CD14-positive monocyte (primary cell): ENCODE results near the gene TNNT2. TPM values are rescaled to one million over a fixed set of nuclear protein-coding genes. Genes with fewer than 3 reads are reported as not detected.

Source experiments
- DNase-seq, 3 donors: peaks; one replicate each; pipeline ENCODE4 v3.0.0-alpha.2; 2011 to 2022
- H2AFZ ChIP-seq: 2 replicates; pipeline ENCODE4 v1.6.0; 2012; ENCODE audit warnings: mild to moderate bottlenecking, low read depth, low read length, inconsistent platforms; ENCODE audit not compliant: insufficient read depth, poor library complexity, severe bottlenecking
- H3K27ac ChIP-seq, 2 donors: 1 replicate in 1 of 2; 2 replicates in 1 of 2; pipeline ENCODE4 v1.5.1; 2012 to 2013; ENCODE audit warnings: low read length in 2 of 2, control low read depth in 1 of 2, inconsistent platforms in 1 of 2, low read depth in 1 of 2, mild to moderate bottlenecking in 1 of 2
- H3K27me3 ChIP-seq, 2 donors: one replicate each; pipeline versions ENCODE4 v1.6.0 to v1.6.1; 2011 to 2013; ENCODE audit warnings: low read length in 2 of 2; ENCODE audit not compliant: control insufficient read depth in 2 of 2, insufficient read depth in 2 of 2
- H3K36me3 ChIP-seq, 2 donors: replicated peaks in 1 of 2; 1 replicate in 1 of 2; 2 replicates in 1 of 2; pipeline versions ENCODE4 v1.5.1 to v1.6.1; 2012 to 2013; ENCODE audit warnings: low read length in 2 of 2, control low read depth in 1 of 2, inconsistent platforms in 1 of 2, mild to moderate bottlenecking in 1 of 2; ENCODE audit not compliant: insufficient read depth in 2 of 2, control insufficient read depth in 1 of 2
- H3K4me1 ChIP-seq, 2 donors: 1 replicate in 1 of 2; 2 replicates in 1 of 2; pipeline versions ENCODE4 v1.5.1 to v1.6.1; 2012 to 2013; ENCODE audit warnings: low read length in 2 of 2, control low read depth in 1 of 2, inconsistent platforms in 1 of 2, mild to moderate bottlenecking in 1 of 2, moderate library complexity in 1 of 2; ENCODE audit not compliant: insufficient read depth in 2 of 2, control insufficient read depth in 1 of 2
- H3K4me2 ChIP-seq: replicated peaks from 2 replicates; pipeline ENCODE3; 2012; ENCODE audit warnings: low read length, moderate library complexity, mild to moderate bottlenecking; ENCODE audit not compliant: poor library complexity, severe bottlenecking; ENCODE audit errors: extremely low read depth
- H3K4me3 ChIP-seq, 3 experiments: fragments of 200-600 bp in 1 of 3; sonication (generic) in 1 of 3; replicated peaks in 1 of 3; 1 replicate in 2 of 3; 2 replicates in 1 of 3; pipeline ENCODE4 v1.5.1; 2011 to 2013; ENCODE audit warnings: low read length in 3 of 3, mild to moderate bottlenecking in 3 of 3, control low read depth in 2 of 3, low read depth in 2 of 3, inconsistent platforms in 1 of 3, moderate library complexity in 1 of 3
- H3K79me2 ChIP-seq: 2 replicates; pipeline ENCODE4 v1.6.0; 2012; ENCODE audit warnings: mild to moderate bottlenecking, control low read depth, inconsistent platforms, low read length, moderate library complexity; ENCODE audit not compliant: insufficient read depth
- H3K9ac ChIP-seq: 2 replicates; pipeline ENCODE4 v1.6.0; 2017; ENCODE audit warnings: low read length, mild to moderate bottlenecking; ENCODE audit not compliant: insufficient read depth, poor library complexity, severe bottlenecking
- H3K9me3 ChIP-seq, 2 donors: replicated peaks in 1 of 2; 1 replicate in 1 of 2; 2 replicates in 1 of 2; pipeline versions ENCODE4 v1.5.1 to v1.6.1; 2012 to 2013; ENCODE audit warnings: low read length in 2 of 2, control low read depth in 1 of 2; ENCODE audit not compliant: control insufficient read depth in 1 of 2, insufficient read depth in 1 of 2
- H4K20me1 ChIP-seq: 2 replicates; pipeline ENCODE4 v1.6.0; 2012; ENCODE audit warnings: mild to moderate bottlenecking, low read length, control low read depth, moderate library complexity; ENCODE audit not compliant: insufficient read depth
- H3K27ac Mint-ChIP-seq, 7 donors: one replicate each; pipeline ENCODE4 v1.8.0; 2020; ENCODE audit warnings: mild to moderate bottlenecking in 7 of 7, mixed read lengths in 7 of 7, moderate library complexity in 6 of 7, inconsistent platforms in 2 of 7
- H3K27me3 Mint-ChIP-seq, 3 donors: one replicate each; pipeline ENCODE4 v1.8.0; 2021 to 2022; ENCODE audit warnings: low read depth in 3 of 3, mild to moderate bottlenecking in 3 of 3, mixed read lengths in 3 of 3, moderate library complexity in 3 of 3, inconsistent platforms in 1 of 3
- H3K36me3 Mint-ChIP-seq, 2 donors: one replicate each; pipeline ENCODE4 v1.8.0; 2020; ENCODE audit warnings: mixed read lengths in 2 of 2, inconsistent platforms in 1 of 2, mild to moderate bottlenecking in 1 of 2
- H3K4me1 Mint-ChIP-seq: one replicate; pipeline ENCODE4 v1.8.0; 2020; ENCODE audit warnings: mild to moderate bottlenecking, mixed read lengths
- H3K4me3 Mint-ChIP-seq, 2 donors: one replicate each; pipeline ENCODE4 v1.8.0; 2020; ENCODE audit warnings: mild to moderate bottlenecking in 2 of 2, mixed read lengths in 2 of 2, moderate library complexity in 1 of 2
- H3K9me3 Mint-ChIP-seq, 7 donors: one replicate each; pipeline ENCODE4 v1.8.0; 2020 to 2022; ENCODE audit warnings: mixed read lengths in 7 of 7, mild to moderate bottlenecking in 6 of 7, moderate library complexity in 6 of 7, inconsistent platforms in 2 of 7
- CTCF ChIP-seq: fragments of 200-600 bp; IDR thresholded peaks from one replicate; pipeline ENCODE4 v1.8.0; 2022; ENCODE audit warnings: antibody characterized with exemption, mild to moderate bottlenecking
- WGBS: methylation state at CpG from one replicate; pipeline ENCODE4 v1.1.5; 2013; ENCODE audit warnings: missing lambda C conversion rate; ENCODE audit not compliant: insufficient coverage; 5-methylcytosine and 5-hydroxymethylcytosine counted together
- intact Hi-C, 2 donors: fragments of 100-400 bp; cut with micrococcal nuclease; formaldehyde crosslinking; loops; one replicate each; pipeline versions ENCODE4 v1.15.0 to v1.15.1; 2023
- polyA plus RNA-seq, 3 donors: library from polyadenylated mRNA; depleted of rRNA in 1 of 3; unstranded in 2 of 3; stranded (reverse) in 1 of 3; fragments of 300-500 nt in 2 of 3; fragments of >200 nt in 1 of 3; fragmentation: Illumina TruSeq in 2 of 3; gene quantifications; 1 replicate in 2 of 3; 2 replicates in 1 of 3; pipeline ENCODE4 v1.2.3, GENCODE V29; 2012 to 2021

TNNT2 gene
- polyA plus RNA-seq, 3 donors = not detected

GRCh38 chr1:201355471-201355870, 22.0 kb downstream of the TNNT2 start:
- Mint-ChIP-seq H3K36me3 (no peaks in the 10 kb centered on the region), H3K9me3 (no peaks in the 10 kb centered on the region), H3K4me1 (no peaks in the 10 kb centered on the region), H3K27ac (no peak overlapping the region), H3K27me3 (peaks cover 4 to 10% (median 8%) of the 10 kb centered on the region in 3 donors), H3K4me3 (no peak overlapping the region)
- 93% methylated on average over 5 of the region's 7 CpGs for WGBS
- H3K79me2 ChIP-seq = no peaks in the 10 kb centered on the region
- no peak overlapping the region for H3K4me2 ChIP-seq
- no peaks in the 10 kb centered on the region for H4K20me1 ChIP-seq
- H2AFZ ChIP-seq = no peak overlapping the region
- H3K4me3 ChIP-seq = no peak overlapping the region
- no peaks in the 10 kb centered on the region for H3K27me3 ChIP-seq
- intact Hi-C loops = no loop called here
- no peaks in the 10 kb centered on the region for H3K4me1 ChIP-seq
- no peak overlapping the region for H3K9ac ChIP-seq
- no peak overlapping the region for H3K27ac ChIP-seq
- TF ChIP-seq CTCF = no peak
- no peak for DNase-seq
- H3K36me3 ChIP-seq = no peaks in the 10 kb centered on the region
- H3K9me3 ChIP-seq = no peaks in the 10 kb centered on the region

- no peak for TF ChIP-seq CTCF
- H3K4me3 ChIP-seq = no peak overlapping the region
- intact Hi-C loops = no loop called here
- H3K27ac ChIP-seq = no peak overlapping the region
- H3K27me3 ChIP-seq = no peaks in the 10 kb centered on the region
- Mint-ChIP-seq H3K27me3 (peaks cover 4 to 12% (median 10%) of the 10 kb centered on the region in 3 donors), H3K4me3 (no peak overlapping the region), H3K9me3 (no peaks in the 10 kb centered on the region), H3K4me1 (no peaks in the 10 kb centered on the region), H3K27ac (no peak overlapping the region), H3K36me3 (no peaks in the 10 kb centered on the region)
- no peak overlapping the region for H3K4me2 ChIP-seq
- no peak for DNase-seq
- H3K36me3 ChIP-seq = no peaks in the 10 kb centered on the region
- no peaks in the 10 kb centered on the region for H4K20me1 ChIP-seq
- no peaks in the 10 kb centered on the region for H3K4me1 ChIP-seq
- no peak overlapping the region for H3K9ac ChIP-seq
- 80% methylated on average over 1 of the region's 4 CpGs for WGBS
- H2AFZ ChIP-seq = no peak overlapping the region
- H3K9me3 ChIP-seq = no peaks in the 10 kb centered on the region
- no peaks in the 10 kb centered on the region for H3K79me2 ChIP-seq
These were observed 22.6 kb downstream of the TNNT2 start for GRCh38 chr1:201354901-201355295.
